HUDEP-2 (cell line): ENCODE data around the gene KNCN.

ENCODE experiments used
- DNase-seq, 76 experiments: peaks; one replicate each; lab custom pipeline; 2025; ENCODE audit not compliant: unreplicated experiment in 76 of 76; lab: John Stamatoyannopoulos, UW

Gene KNCN

GRCh38 chr1:46526691-46527291, 24.7 kb downstream of the KNCN start:
- no peak for DNase-seq

- no peak for DNase-seq
These were observed 25.3 kb downstream of the KNCN start for GRCh38 chr1:46526013-46526690.

- no peak for DNase-seq
These were observed 26.0 kb downstream of the KNCN start for GRCh38 chr1:46525253-46525983.

GRCh38 chr1:46524843-46525242, 26.6 kb downstream of the KNCN start:
- no peak for DNase-seq

GRCh38 chr1:46523496-46524353, 27.7 kb downstream of the KNCN start:
- DNase-seq, result peak in 53 of 76 experiments; percentile 11 to 72 (median 33)

- DNase-seq, result peak in 1 of 76 experiments; percentile 39
These were observed 28.5 kb downstream of the KNCN start for GRCh38 chr1:46522969-46523320.

- DNase-seq, result peak in 75 of 76 experiments; percentile 50 to 98 (median 92)
These were observed 29.1 kb downstream of the KNCN start for GRCh38 chr1:46522184-46522968.

GRCh38 chr1:46521414-46521813, 30.0 kb downstream of the KNCN start:
- DNase-seq, result no peak

- peak in 7 of 76 experiments; percentile 13 to 43 (median 26) for DNase-seq
These were observed 31.2 kb downstream of the KNCN start for GRCh38 chr1:46520063-46520911.

GRCh38 chr1:46519209-46519608, 32.2 kb downstream of the KNCN start:
- DNase-seq, result no peak

- no peak for DNase-seq
These were observed 33.4 kb downstream of the KNCN start for GRCh38 chr1:46517932-46518498.

- DNase-seq, result peak in 6 of 76 experiments; percentile 7 to 25 (median 15)
These were observed 34.3 kb downstream of the KNCN start for GRCh38 chr1:46517010-46517600.

- DNase-seq, result peak in 56 of 76 experiments; percentile 5 to 72 (median 34)
These were observed 35.1 kb downstream of the KNCN start for GRCh38 chr1:46516200-46516950.

GRCh38 chr1:46515576-46515975, 35.9 kb downstream of the KNCN start:
- no peak for DNase-seq

- no peak for DNase-seq
These were observed 37.9 kb downstream of the KNCN start for GRCh38 chr1:46513536-46513935.

- DNase-seq, result no peak
These were observed 38.7 kb downstream of the KNCN start for GRCh38 chr1:46512792-46513190.

- DNase-seq, result no peak
These were observed 39.2 kb downstream of the KNCN start for GRCh38 chr1:46512135-46512791.
